ENCODE data around the gene NAB2.
A peak's percentile ranks its signal among the peaks of the same experiment; 100 is the strongest.

Gene NAB2

DNA sequence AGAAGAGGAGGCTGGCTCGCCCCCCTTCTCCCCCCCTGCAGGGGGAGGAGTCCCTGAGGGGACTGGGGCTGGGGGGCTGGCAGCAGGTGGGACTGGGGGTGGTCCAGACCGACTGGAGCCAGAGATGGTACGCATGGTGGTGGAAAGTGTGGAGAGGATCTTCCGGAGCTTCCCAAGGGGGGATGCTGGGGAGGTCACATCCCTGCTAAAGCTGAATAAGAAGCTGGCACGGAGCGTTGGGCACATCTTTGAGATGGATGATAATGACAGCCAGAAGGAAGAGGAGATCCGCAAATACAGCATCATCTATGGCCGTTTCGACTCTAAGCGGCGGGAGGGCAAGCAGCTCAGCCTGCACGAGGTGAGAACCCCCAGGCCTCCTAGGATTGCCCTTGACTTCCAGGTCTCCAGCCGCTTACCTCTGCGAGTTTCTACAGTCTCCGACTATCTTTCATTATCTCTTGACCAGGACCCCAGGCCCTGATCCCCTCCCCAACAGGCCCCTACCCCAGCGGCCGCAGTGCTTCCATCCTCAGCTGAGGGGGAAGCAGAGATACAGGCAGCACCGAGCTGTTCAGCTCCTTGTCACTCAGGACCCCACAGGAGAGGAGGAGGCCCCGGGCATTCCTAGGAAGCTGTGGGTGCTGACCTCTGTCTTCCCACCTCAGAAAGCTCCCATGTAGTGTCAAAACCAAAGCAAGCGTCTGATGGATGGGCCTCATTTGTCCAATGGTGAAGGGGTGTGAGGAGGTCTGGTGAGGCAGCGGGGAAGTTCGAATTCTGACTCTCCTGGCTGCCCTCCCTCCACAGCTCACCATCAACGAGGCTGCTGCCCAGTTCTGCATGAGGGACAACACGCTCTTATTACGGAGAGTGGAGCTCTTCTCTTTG lies 3.0 kb downstream of the NAB2 start:
- H3K4me2 ChIP-seq: no peak overlapping the region

GRCh38 chr12:57092529-57092862 lies 3.6 kb downstream of the NAB2 start:
- Histone ChIP-seq H3K9ac (no peak overlapping the region), H2AFZ (ENCODE audit: low read depth) (no peak overlapping the region), H3K27me3 (ENCODE audit: insufficient read depth, low read depth) (no peaks in the 10 kb centered on the region), H4K20me1 (ENCODE audit: insufficient read depth) (no peaks in the 10 kb centered on the region), H3K4me1 (ENCODE audit: low read depth, poor library complexity, severe bottlenecking) (peaks cover 6% of the 10 kb centered on the region), H3K79me2 (ENCODE audit: insufficient read depth, low read depth) (no peaks in the 10 kb centered on the region), H3K4me2 (no peak overlapping the region), H3K4me3 (IDR thresholded peaks at IDR 0.05; ENCODE audit: insufficient read depth, low read depth, low read length) (no peak overlapping the region), H3K36me3 (ENCODE audit: insufficient read depth) (no peaks in the 10 kb centered on the region), H3K27ac (no peak overlapping the region)
- no peak for TF ChIP-seq CTCF (conservative IDR thresholded peaks at IDR 0.05; ENCODE audit: low read depth, low read length)

More for the DNA sequence above, 3.0 kb downstream of the NAB2 start:
- Histone ChIP-seq H4K20me1 (ENCODE audit: insufficient read depth) (no peaks in the 10 kb centered on the region), H3K4me3 (IDR thresholded peaks at IDR 0.05; ENCODE audit: insufficient read depth, low read depth, low read length) (no peak overlapping the region), H2AFZ (ENCODE audit: low read depth) (no peak overlapping the region), H3K27me3 (ENCODE audit: insufficient read depth, low read depth) (no peaks in the 10 kb centered on the region), H3K4me1 (ENCODE audit: low read depth, poor library complexity, severe bottlenecking) (peaks cover 6% of the 10 kb centered on the region), H3K9ac (no peak overlapping the region), H3K36me3 (ENCODE audit: insufficient read depth) (no peaks in the 10 kb centered on the region), H3K79me2 (ENCODE audit: insufficient read depth, low read depth) (no peaks in the 10 kb centered on the region), H3K27ac (no peak overlapping the region)
- no peak for TF ChIP-seq CTCF (conservative IDR thresholded peaks at IDR 0.05; ENCODE audit: low read depth, low read length)

- Histone ChIP-seq H3K27ac (no peak overlapping the region), H3K79me2 (ENCODE audit: insufficient read depth, low read depth) (no peaks in the 10 kb centered on the region), H3K27me3 (ENCODE audit: insufficient read depth, low read depth) (no peaks in the 10 kb centered on the region), H3K4me1 (ENCODE audit: low read depth, poor library complexity, severe bottlenecking) (peaks cover 6% of the 10 kb centered on the region), H3K9ac (no peak overlapping the region), H3K4me3 (IDR thresholded peaks at IDR 0.05; ENCODE audit: insufficient read depth, low read depth, low read length) (no peak overlapping the region), H4K20me1 (ENCODE audit: insufficient read depth) (no peaks in the 10 kb centered on the region), H2AFZ (ENCODE audit: low read depth) (no peak overlapping the region), H3K36me3 (ENCODE audit: insufficient read depth) (no peaks in the 10 kb centered on the region), H3K4me2 (no peak overlapping the region)
- no peak for TF ChIP-seq CTCF (conservative IDR thresholded peaks at IDR 0.05; ENCODE audit: low read depth, low read length)
Measured at GRCh38 chr12:57092876-57093414, 4.0 kb downstream of the NAB2 start.

DNA sequence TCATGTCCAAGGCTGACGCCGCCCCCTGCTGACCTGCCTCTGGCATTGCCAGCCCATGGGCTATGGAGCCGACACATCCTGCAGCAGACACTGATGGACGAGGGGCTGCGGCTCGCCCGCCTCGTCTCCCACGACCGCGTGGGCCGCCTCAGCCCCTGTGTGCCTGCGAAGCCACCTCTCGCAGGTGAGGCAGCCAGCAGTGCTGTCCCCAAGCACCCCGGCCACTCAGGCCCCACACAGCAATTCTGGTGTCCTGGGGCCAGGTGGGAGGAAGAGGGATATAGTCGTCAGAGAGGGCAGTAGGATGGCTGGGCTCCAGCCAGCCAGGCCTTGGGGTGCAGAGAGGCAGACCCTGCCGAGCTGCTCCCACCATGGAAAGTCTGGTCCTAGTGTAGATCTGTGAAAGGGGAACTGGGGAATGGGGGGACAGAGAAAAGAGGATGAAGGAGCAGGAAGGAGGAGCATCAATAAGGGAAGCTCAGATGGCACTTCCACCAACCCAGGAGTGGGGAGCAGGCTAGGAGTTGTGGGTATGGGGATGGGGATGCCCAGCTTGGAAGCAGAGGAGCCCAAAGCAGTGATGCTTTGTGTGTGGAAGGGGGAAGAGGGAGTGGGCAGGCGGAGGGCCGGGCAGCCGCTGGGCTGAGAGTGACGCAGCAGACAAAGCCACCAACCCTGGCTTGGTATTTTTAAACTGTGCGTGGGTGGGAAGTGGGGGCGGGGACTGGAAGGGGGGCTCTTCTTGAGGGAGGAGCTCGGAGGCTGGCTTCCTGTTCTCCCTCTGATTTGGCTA lies 4.7 kb downstream of the NAB2 start:
- no peak overlapping the region for H3K27ac ChIP-seq

More for the DNA sequence above, 4.7 kb downstream of the NAB2 start:
- H3K36me3 ChIP-seq (ENCODE audit: insufficient read depth): no peaks in the 10 kb centered on the region
- no peak overlapping the region for H2AFZ ChIP-seq (ENCODE audit: low read depth)
- no peak overlapping the region for H3K4me2 ChIP-seq
- H3K79me2 ChIP-seq (ENCODE audit: insufficient read depth, low read depth): no peaks in the 10 kb centered on the region
- TF ChIP-seq CTCF (conservative IDR thresholded peaks at IDR 0.05; ENCODE audit: low read depth, low read length): peak; percentile 89
- no peak overlapping the region for H3K9ac ChIP-seq
- H3K4me1 ChIP-seq (ENCODE audit: low read depth, poor library complexity, severe bottlenecking): peaks cover 6% of the 10 kb centered on the region
- H3K4me3 ChIP-seq (IDR thresholded peaks at IDR 0.05; ENCODE audit: insufficient read depth, low read depth, low read length): no peak overlapping the region
- no peaks in the 10 kb centered on the region for H3K27me3 ChIP-seq (ENCODE audit: insufficient read depth, low read depth)
- H4K20me1 ChIP-seq (ENCODE audit: insufficient read depth): no peaks in the 10 kb centered on the region
